HG03565 (cell line): Measurements from ENCODE around the gene TBX21.

ENCODE experiments used
- ATAC-seq: cut with Tn5 transposase; IDR thresholded peaks from one replicate; pipeline ENCODE4 v1.9.1; 2021; ENCODE audit warnings: mild to moderate bottlenecking, moderate library complexity; ENCODE audit not compliant: unreplicated experiment

The TBX21 gene

GRCh38 chr17:47712330-47713023 is 20.6 kb upstream of the TBX21 start:
- no peak for ATAC-seq

GRCh38 chr17:47713980-47714700 is 18.9 kb upstream of the TBX21 start:
- no peak for ATAC-seq

GRCh38 chr17:47714773-47715396 is 18.2 kb upstream of the TBX21 start:
- no peak for ATAC-seq

DNA sequence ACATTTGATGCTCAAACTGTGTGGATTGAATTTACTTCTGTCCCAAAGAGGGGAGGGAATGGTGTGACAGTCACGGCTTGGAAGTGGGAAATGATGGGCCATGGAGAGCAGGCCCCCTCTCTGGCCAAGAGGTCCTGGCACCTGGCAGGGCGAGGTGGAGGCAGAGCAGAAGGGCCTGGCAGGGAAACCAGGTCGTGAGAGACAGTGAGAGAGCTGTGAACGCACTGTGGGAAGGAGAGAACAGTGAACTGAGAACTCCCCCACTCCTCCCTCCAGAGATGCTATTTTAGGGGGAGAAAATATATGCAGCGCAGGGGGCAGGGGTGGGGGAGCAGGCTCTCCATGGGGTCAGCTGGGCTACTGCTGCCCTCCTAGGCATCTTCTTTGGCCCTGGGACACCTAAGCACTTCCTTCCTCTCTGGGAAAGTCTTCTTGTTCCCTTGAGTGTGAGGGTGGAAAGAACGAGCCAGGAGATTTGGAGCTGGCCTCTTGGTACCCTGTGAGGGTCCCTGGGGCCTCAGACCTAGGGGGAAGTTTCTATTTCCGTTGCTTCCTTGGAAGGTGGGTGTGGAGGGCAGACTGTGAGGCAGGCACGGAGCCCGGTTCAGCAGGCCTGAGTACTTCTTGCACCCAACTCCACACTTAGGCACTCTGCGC is 17.2 kb upstream of the TBX21 start:
- no peak for ATAC-seq

DNA sequence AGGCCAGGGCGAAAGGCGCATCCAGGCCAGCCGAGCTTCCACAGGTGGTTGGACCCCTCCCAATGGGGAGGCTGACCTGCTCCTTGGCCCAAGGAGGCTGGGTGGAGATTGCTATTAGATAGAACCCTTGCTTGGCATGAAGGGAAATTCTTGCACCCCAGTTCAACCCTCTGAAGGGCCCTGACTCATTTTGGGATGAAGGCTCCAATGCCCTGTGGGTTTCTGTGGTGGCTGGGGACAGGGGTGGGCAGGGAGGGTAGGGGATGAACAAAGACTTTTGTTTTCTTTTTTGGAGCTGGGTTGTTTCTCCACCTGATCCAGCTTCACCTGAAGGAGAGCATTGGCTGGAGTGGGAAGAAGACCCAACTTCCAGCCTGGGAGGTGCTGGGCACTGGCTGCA is 16.7 kb upstream of the TBX21 start:
- ATAC-seq: no peak

- no peak for ATAC-seq
Observed at GRCh38 chr17:47717261-47717697, 15.8 kb upstream of the TBX21 start.

- no peak for ATAC-seq
Observed at GRCh38 chr17:47717979-47718621, 14.9 kb upstream of the TBX21 start.

- ATAC-seq: no peak
Observed at GRCh38 chr17:47718634-47719405, 14.2 kb upstream of the TBX21 start.

DNA sequence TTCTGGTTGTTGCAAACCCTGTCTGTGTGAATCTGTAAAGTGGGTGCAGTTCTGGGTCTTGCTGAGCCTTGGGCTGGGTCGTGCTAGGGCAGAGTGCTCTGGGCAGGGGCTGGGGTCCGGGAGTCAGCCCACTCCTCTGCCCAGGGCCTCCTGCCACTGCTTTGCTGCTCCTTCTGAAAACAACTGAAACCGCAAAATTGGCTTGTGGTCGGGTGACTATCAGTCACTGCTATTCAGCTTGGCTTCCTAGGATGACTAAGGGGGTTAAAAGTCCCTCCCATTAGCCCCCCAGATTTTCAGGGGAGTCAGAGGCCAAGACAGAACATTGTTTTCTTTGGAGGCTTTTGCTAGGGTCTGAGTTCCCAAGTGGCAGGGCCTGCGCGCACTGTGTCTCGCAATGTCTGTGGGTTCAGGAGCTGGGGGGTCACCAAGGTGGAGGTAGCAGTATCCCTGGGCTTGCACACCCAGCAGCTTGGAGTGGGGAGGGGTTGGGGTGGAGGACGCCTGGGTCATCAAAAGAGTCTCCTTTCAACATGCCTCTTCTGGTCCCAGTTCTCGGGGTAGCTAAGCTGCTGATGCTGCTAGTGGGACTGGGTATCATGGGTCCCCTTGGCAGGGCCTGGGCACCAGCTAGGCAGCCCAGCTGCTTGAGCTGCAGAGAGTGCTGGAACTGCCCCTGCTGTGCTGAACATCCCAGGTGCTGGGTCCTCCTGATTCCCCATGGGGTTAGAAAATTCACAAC is 13.5 kb upstream of the TBX21 start:
- no peak for ATAC-seq

- ATAC-seq: no peak
Observed at GRCh38 chr17:47720196-47720595, 12.8 kb upstream of the TBX21 start.

DNA sequence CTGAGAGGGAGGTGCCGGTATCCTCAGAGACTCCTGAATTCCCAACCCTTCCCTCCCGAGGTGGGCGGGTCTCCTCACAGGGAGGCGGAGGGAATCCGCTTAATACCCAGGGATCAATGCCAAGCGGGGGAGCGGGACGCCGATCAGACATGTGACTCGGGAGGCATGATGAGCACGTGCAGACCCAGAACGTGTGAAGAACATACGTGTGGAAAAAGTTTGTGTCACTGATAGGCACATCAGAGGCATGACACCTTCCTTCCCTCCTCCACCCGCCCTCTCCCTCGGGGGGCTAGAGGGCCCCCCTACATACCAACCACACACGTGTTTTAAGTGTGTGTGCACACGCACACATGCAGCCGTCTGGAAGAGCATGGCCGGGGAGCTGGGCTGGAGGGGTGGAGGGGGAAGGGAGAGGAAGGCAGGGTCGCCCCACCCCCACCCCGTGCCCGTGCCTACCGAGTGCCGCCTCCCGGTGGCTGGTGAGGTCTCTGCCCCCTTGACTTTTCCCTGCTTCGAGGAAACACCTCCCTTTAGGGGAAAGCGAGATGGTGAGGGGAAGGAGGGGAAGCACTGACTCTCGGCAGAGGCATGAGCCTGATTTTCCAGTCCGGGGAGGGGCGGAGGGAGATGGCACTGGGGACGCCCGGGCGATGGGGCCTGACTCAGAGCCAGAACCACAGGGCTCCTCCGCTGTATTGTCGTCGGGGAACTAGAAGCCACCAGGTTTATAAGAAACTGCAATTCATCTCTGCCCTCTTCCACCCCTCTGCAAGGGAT is 12.1 kb upstream of the TBX21 start:
- no peak for ATAC-seq

GRCh38 chr17:47721725-47722124 is 11.3 kb upstream of the TBX21 start:
- ATAC-seq: no peak

- no peak for ATAC-seq
Observed at GRCh38 chr17:47724705-47725104, 8.3 kb upstream of the TBX21 start.

GRCh38 chr17:47725446-47726111 is 7.5 kb upstream of the TBX21 start:
- ATAC-seq: no peak

- ATAC-seq: no peak
Observed at GRCh38 chr17:47726796-47727703, 6.0 kb upstream of the TBX21 start.

- ATAC-seq: no peak
Observed at GRCh38 chr17:47727704-47728036, 5.4 kb upstream of the TBX21 start.

GRCh38 chr17:47728214-47728877 is 4.7 kb upstream of the TBX21 start:
- no peak for ATAC-seq
